NAMALWA (cell line): ENCODE data around the gene KRTAP10-10.
"Not testable (repeated sequence)": the region's sequence is repeated elsewhere in the genome, so short reads cannot be mapped to it uniquely, and the experiment has no call there.

ENCODE experiments used
- DNase-seq: peaks from one replicate; pipeline ENCODE4 v3.0.0-alpha.2; 2015; ENCODE audit warnings: low spot score

The KRTAP10-10 gene

GRCh38 chr21:44653123-44653522 lies 16.0 kb downstream of the KRTAP10-10 start:
- peak; percentile 43 for DNase-seq

- no peak for DNase-seq
Observed at GRCh38 chr21:44653656-44654575, 16.8 kb downstream of the KRTAP10-10 start.

- DNase-seq: no peak
Observed at GRCh38 chr21:44654576-44655175, 17.5 kb downstream of the KRTAP10-10 start, which contains the start of gene KRTAP12-4. KRTAP12-4 (minus strand) TSS chr21:44654659; CDS start chr21:44654614, 45 bp downstream.

- no peak for DNase-seq
Observed at GRCh38 chr21:44656868-44657267, 19.7 kb downstream of the KRTAP10-10 start.

GRCh38 chr21:44657635-44658540 lies 20.7 kb downstream of the KRTAP10-10 start, which contains the start of gene KRTAP12-3:
KRTAP12-3 (plus strand) TSS chr21:44657932; CDS start chr21:44657980, 48 bp downstream.
- no peak for DNase-seq

- DNase-seq: no peak
Observed at GRCh38 chr21:44658541-44658910, 21.4 kb downstream of the KRTAP10-10 start.

- DNase-seq: no peak
Observed at GRCh38 chr21:44658913-44659595, 21.9 kb downstream of the KRTAP10-10 start.

GRCh38 chr21:44661567-44661966 lies 24.4 kb downstream of the KRTAP10-10 start:
- DNase-seq: not testable (repeated sequence)

GRCh38 chr21:44664691-44665090 lies 27.5 kb downstream of the KRTAP10-10 start:
- DNase-seq: no peak

- no peak for DNase-seq
Observed at GRCh38 chr21:44666401-44667320, 29.5 kb downstream of the KRTAP10-10 start, which contains the start of gene KRTAP12-2. KRTAP12-2 (minus strand) TSS chr21:44666927; CDS start chr21:44666886, 41 bp downstream.

GRCh38 chr21:44667612-44668011 lies 30.5 kb downstream of the KRTAP10-10 start:
- DNase-seq: no peak

GRCh38 chr21:44670642-44671432 lies 33.7 kb downstream of the KRTAP10-10 start:
- DNase-seq: no peak

GRCh38 chr21:44671911-44672310 lies 34.8 kb downstream of the KRTAP10-10 start:
- no peak for DNase-seq

- no peak for DNase-seq
Observed at GRCh38 chr21:44677881-44678280, 40.7 kb downstream of the KRTAP10-10 start.

GRCh38 chr21:44681152-44681551 lies 44.0 kb downstream of the KRTAP10-10 start:
- no peak for DNase-seq

GRCh38 chr21:44681861-44682579 lies 44.9 kb downstream of the KRTAP10-10 start, which contains the start of gene KRTAP12-1:
KRTAP12-1 (minus strand) TSS chr21:44682163; CDS start chr21:44682123, 40 bp downstream.
- no peak for DNase-seq

- no peak for DNase-seq
Observed at GRCh38 chr21:44682580-44683151, 45.5 kb downstream of the KRTAP10-10 start.

GRCh38 chr21:44684077-44684476 lies 46.9 kb downstream of the KRTAP10-10 start:
- no peak for DNase-seq
